ENCODE data around the gene AGR3.

GRCh38 chr7:16915405-16915804 is 33.6 kb upstream of the AGR3 start:
- TF ChIP-seq EZH2phosphoT487 (IDR thresholded peaks at IDR 0.05): no peak
- no peak for TF ChIP-seq CTCF (IDR thresholded peaks at IDR 0.05)

All from neural progenitor cell (in vitro differentiated cells).